GM21619 (cell line): Measurements from ENCODE around the gene TXNRD1.
"Not testable (repeated sequence)": the region's sequence is repeated elsewhere in the genome, so short reads cannot be mapped to it uniquely, and the experiment has no call there.

ENCODE experiments used
- ATAC-seq: cut with Tn5 transposase; IDR thresholded peaks from one replicate; pipeline ENCODE4 v1.9.1; 2021; ENCODE audit not compliant: unreplicated experiment

Gene TXNRD1

GRCh38 chr12:104215638-104216297 lies at the start of gene TXNRD1:
Gene TXNRD1, plus strand, starts transcription at chr12:104215779. Its CDS starts 24 bp downstream, at chr12:104215803.
- ATAC-seq: peak; percentile 96

- ATAC-seq: no peak
Observed at GRCh38 chr12:104165801-104166200, 49.8 kb upstream of the TXNRD1 start.

- ATAC-seq: no peak
Observed at GRCh38 chr12:104166465-104166864, 49.1 kb upstream of the TXNRD1 start.

- ATAC-seq: no peak
Observed at GRCh38 chr12:104167519-104168458, 47.8 kb upstream of the TXNRD1 start.

- ATAC-seq: no peak
Observed at GRCh38 chr12:104168596-104168995, 47.0 kb upstream of the TXNRD1 start.

- no peak for ATAC-seq
Observed at GRCh38 chr12:104171785-104172569, 43.6 kb upstream of the TXNRD1 start.

GRCh38 chr12:104172570-104172947 lies 43.0 kb upstream of the TXNRD1 start:
- no peak for ATAC-seq

GRCh38 chr12:104173804-104174203 lies 41.8 kb upstream of the TXNRD1 start:
- ATAC-seq: not testable (repeated sequence)

- ATAC-seq: no peak
Observed at GRCh38 chr12:104175726-104176247, 39.8 kb upstream of the TXNRD1 start.

- ATAC-seq: no peak
Observed at GRCh38 chr12:104177336-104177662, 38.3 kb upstream of the TXNRD1 start.

- no peak for ATAC-seq
Observed at GRCh38 chr12:104177663-104178501, 37.7 kb upstream of the TXNRD1 start.

GRCh38 chr12:104180374-104180773 lies 35.2 kb upstream of the TXNRD1 start:
- ATAC-seq: no peak

GRCh38 chr12:104181313-104181712 lies 34.3 kb upstream of the TXNRD1 start:
- no peak for ATAC-seq

GRCh38 chr12:104182144-104182543 lies 33.4 kb upstream of the TXNRD1 start:
- no peak for ATAC-seq

GRCh38 chr12:104182621-104183378 lies 32.8 kb upstream of the TXNRD1 start:
- no peak for ATAC-seq

- no peak for ATAC-seq
Observed at GRCh38 chr12:104183443-104183842, 32.1 kb upstream of the TXNRD1 start.

GRCh38 chr12:104187446-104188155 lies 28.0 kb upstream of the TXNRD1 start:
- no peak for ATAC-seq

- no peak for ATAC-seq
Observed at GRCh38 chr12:104188534-104188933, 27.0 kb upstream of the TXNRD1 start.
